CD4-positive, alpha-beta T cell (primary cell): ENCODE results near the gene BLCAP. TPM values are rescaled to one million over a fixed set of nuclear protein-coding genes. Genes with fewer than 3 reads are reported as not detected.

Source experiments
- ATAC-seq: fragments of 200-7000 bp; cut with Tn5 transposase; one replicate; pipeline ENCODE4 v1.10.0; 2022; ENCODE audit warnings: mild to moderate bottlenecking; ENCODE audit not compliant: poor library complexity
- CTCF ChIA-PET: fragments of 350-600 bp; sonication (Branson Sonifier 250); formaldehyde crosslinking; loops from one replicate; lab custom pipeline; 2021; ENCODE audit warnings: antibody characterized with exemption, inconsistent platforms; lab: Charles Lee
- POLR2A ChIA-PET: fragments of 350-600 bp; sonication (Branson Sonifier 250); formaldehyde crosslinking; loops from one replicate; lab custom pipeline; 2021; ENCODE audit warnings: antibody characterized with exemption, inconsistent platforms; lab: Charles Lee
- DNase-seq, 14 experiments: peaks; one replicate each; pipeline ENCODE4 v3.0.0-alpha.2; 2013 to 2020; ENCODE audit warnings: mixed read lengths in 2 of 14
- H3K27ac ChIP-seq, 2 donors: one replicate each; pipeline versions ENCODE4 v1.5.1 to v1.7.0; 2013; ENCODE audit warnings: low read length in 2 of 2, low read depth in 1 of 2, mild to moderate bottlenecking in 1 of 2
- H3K27me3 ChIP-seq, 2 experiments: 1 replicate in 1 of 2; 2 replicates in 1 of 2; pipeline versions ENCODE4 v1.6.1 to v1.7.0; 2013; ENCODE audit warnings: low read length in 2 of 2, control low read depth in 1 of 2, mild to moderate bottlenecking in 1 of 2, moderate library complexity in 1 of 2; ENCODE audit not compliant: insufficient read depth in 2 of 2, control insufficient read depth in 1 of 2
- H3K36me3 ChIP-seq: one replicate; pipeline ENCODE4 v1.6.1; 2013; ENCODE audit warnings: low read length, control low read depth; ENCODE audit not compliant: insufficient read depth
- H3K4me1 ChIP-seq: one replicate; pipeline ENCODE4 v1.6.1; 2013; ENCODE audit warnings: low read length, control low read depth; ENCODE audit not compliant: insufficient read depth
- H3K4me3 ChIP-seq: one replicate; pipeline ENCODE4 v1.5.1; 2013; ENCODE audit warnings: mild to moderate bottlenecking, low read length, moderate library complexity
- H3K9me3 ChIP-seq, 2 experiments: 1 replicate in 1 of 2; 2 replicates in 1 of 2; pipeline versions ENCODE4 v1.6.1 to v1.7.0; 2013; ENCODE audit warnings: low read length in 2 of 2, mild to moderate bottlenecking in 2 of 2, control low read depth in 1 of 2, moderate library complexity in 1 of 2; ENCODE audit not compliant: control insufficient read depth in 1 of 2, insufficient read depth in 1 of 2
- H3K27ac Mint-ChIP-seq: one replicate; pipeline ENCODE4 v1.8.0; 2020; ENCODE audit warnings: mixed read lengths
- H3K27me3 Mint-ChIP-seq: one replicate; pipeline ENCODE4 v1.8.0; 2021; ENCODE audit warnings: mixed read lengths
- H3K36me3 Mint-ChIP-seq: one replicate; pipeline ENCODE4 v1.8.0; 2021; ENCODE audit warnings: low read depth, mixed read lengths
- H3K4me1 Mint-ChIP-seq: one replicate; pipeline ENCODE4 v1.8.0; 2021; ENCODE audit warnings: low read depth, mixed read lengths
- H3K4me3 Mint-ChIP-seq: one replicate; pipeline ENCODE4 v1.8.0; 2020; ENCODE audit warnings: mild to moderate bottlenecking, mixed read lengths
- H3K9me3 Mint-ChIP-seq: one replicate; pipeline ENCODE4 v1.8.0; 2020; ENCODE audit warnings: mixed read lengths
- CTCF ChIP-seq: fragments of 200-600 bp; IDR thresholded peaks from one replicate; pipeline ENCODE4 v1.8.0; 2022; ENCODE audit warnings: antibody characterized with exemption, mild to moderate bottlenecking
- intact Hi-C, 2 experiments: fragments of 100-400 bp; cut with DNase I in 1 of 2; cut with micrococcal nuclease in 1 of 2; formaldehyde crosslinking; loops; one replicate each; pipeline versions ENCODE4 v1.15.1 to v1.9.0; 2023 to 2025; cut with DNase I, micrococcal nuclease
- total RNA-seq, 174 experiments: library from RNA in 2 of 174; stranded (reverse) in 2 of 174; gene quantifications; one replicate each; pipeline ENCODE4 v1.2.3 and lab custom pipeline; 2021 to 2026

BLCAP gene
- total RNA-seq, 2 experiments from 2014 or later = 59.4 to 60.1 TPM

GRCh38 chr20:37498066-37498665, 29.5 kb downstream of the BLCAP start:
- no peak for TF ChIP-seq CTCF
- ATAC-seq = no peak
- H3K4me1 Mint-ChIP-seq = no peaks in the 10 kb centered on the region
- Histone ChIP-seq H3K36me3 (peaks cover 4% of the 10 kb centered on the region), H3K4me3 (no peak overlapping the region), H3K4me1 (no peaks in the 10 kb centered on the region), H3K27ac (no peak overlapping the region), H3K9me3 (no peaks in the 10 kb centered on the region), H3K27me3 (no peaks in the 10 kb centered on the region)
- H3K9me3 Mint-ChIP-seq = no peaks in the 10 kb centered on the region
- peaks cover 11% of the 10 kb centered on the region for H3K36me3 Mint-ChIP-seq
- ChIA-PET POLR2A (no interaction called here), CTCF (no interaction called here)
- H3K4me3 Mint-ChIP-seq = no peak overlapping the region
- intact Hi-C loops = no loop called here
- no peaks in the 10 kb centered on the region for H3K27me3 Mint-ChIP-seq
- H3K27ac Mint-ChIP-seq = no peak overlapping the region
- no peak for DNase-seq

DNA sequence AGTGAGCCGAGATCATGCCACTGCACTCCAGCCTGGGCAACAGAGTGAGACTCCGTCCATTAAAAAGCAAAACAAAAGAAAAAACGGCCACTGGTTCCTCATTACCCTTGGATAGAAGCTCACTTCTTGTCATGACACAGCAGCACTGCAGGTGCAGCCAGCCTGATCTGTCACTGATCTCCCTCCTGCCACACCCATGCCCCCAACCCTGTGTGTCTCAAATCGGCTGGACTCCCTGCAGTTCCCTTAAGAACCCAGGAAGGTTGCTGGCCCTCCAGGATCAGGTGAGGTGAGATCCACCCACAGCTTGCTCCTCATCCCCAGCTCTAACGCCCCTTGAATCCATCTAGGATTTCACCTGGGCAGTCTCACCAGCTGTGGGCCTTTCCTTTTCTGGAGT, 32.9 kb downstream of the BLCAP start:
- intact Hi-C loops = no loop called here
- no peaks in the 10 kb centered on the region for H3K27me3 ChIP-seq
- DNase-seq (peak in 1 of 14 experiments; percentile 11), ATAC-seq (no peak)
- no peaks in the 10 kb centered on the region for H3K4me1 ChIP-seq
- no peak overlapping the region for H3K4me3 Mint-ChIP-seq
- ChIA-PET CTCF (interaction anchor here (1.4 kb wide), 1 partner anchor 70 kb away, joined by 3 read pairs; no protein-coding TSS in a partner anchor), POLR2A (no interaction called here)
- H3K36me3 ChIP-seq = peaks cover 4% of the 10 kb centered on the region
- H3K27ac ChIP-seq = no peak overlapping the region
- peaks cover 17% of the 10 kb centered on the region for H3K36me3 Mint-ChIP-seq
- H3K27me3 Mint-ChIP-seq = no peaks in the 10 kb centered on the region
- no peaks in the 10 kb centered on the region for H3K4me1 Mint-ChIP-seq
- H3K27ac Mint-ChIP-seq = no peak overlapping the region
- H3K9me3 ChIP-seq = no peaks in the 10 kb centered on the region
- H3K9me3 Mint-ChIP-seq = no peaks in the 10 kb centered on the region
- no peak overlapping the region for H3K4me3 ChIP-seq
- TF ChIP-seq CTCF = no peak

DNA sequence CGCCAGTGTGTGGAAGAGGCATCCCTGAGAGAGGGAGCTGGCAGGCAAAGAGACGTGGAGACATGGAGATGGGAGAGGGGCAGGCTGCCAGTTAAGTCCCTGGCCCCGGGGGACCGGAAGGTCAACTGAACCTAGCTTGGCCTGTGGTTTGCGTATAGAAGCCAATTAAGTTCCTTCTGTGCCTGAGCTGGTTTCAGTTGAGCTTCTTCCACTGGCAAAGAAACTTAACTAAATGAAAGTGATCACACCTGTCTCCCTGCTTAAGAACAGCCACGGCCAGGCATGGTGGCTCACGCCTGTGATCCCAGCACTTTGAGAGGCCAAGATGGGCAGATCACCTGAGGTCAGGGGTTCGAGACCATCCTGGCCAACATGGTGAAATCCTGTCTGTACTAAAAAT, 33.4 kb downstream of the BLCAP start:
- Histone ChIP-seq H3K36me3 (peaks cover 4% of the 10 kb centered on the region), H3K9me3 (no peaks in the 10 kb centered on the region), H3K4me3 (no peak overlapping the region), H3K27ac (no peak overlapping the region), H3K4me1 (no peaks in the 10 kb centered on the region), H3K27me3 (no peaks in the 10 kb centered on the region)
- CTCF ChIA-PET = interaction anchor here (1.4 kb wide), 1 partner anchor 70 kb away, joined by 3 read pairs; no protein-coding TSS in a partner anchor
- no peak for TF ChIP-seq CTCF
- intact Hi-C loops = no loop called here
- H3K36me3 Mint-ChIP-seq = peaks cover 17% of the 10 kb centered on the region
- H3K9me3 Mint-ChIP-seq = no peaks in the 10 kb centered on the region
- no peak overlapping the region for H3K27ac Mint-ChIP-seq
- POLR2A ChIA-PET = no interaction called here
- DNase-seq (no peak), ATAC-seq (no peak)
- no peak overlapping the region for H3K4me3 Mint-ChIP-seq
- H3K4me1 Mint-ChIP-seq = no peaks in the 10 kb centered on the region
- H3K27me3 Mint-ChIP-seq = no peaks in the 10 kb centered on the region
